IPS-NIHi7 (cell line): ENCODE measurements around the gene PHF23.
A peak's percentile ranks its signal among the peaks of the same experiment; 100 is the strongest.

Source experiments
- DNase-seq: peaks from one replicate; pipeline ENCODE4 v3.0.0; 2012; ENCODE audit warnings: mixed read lengths; ENCODE audit errors: extremely low spot score

PHF23 gene

DNA sequence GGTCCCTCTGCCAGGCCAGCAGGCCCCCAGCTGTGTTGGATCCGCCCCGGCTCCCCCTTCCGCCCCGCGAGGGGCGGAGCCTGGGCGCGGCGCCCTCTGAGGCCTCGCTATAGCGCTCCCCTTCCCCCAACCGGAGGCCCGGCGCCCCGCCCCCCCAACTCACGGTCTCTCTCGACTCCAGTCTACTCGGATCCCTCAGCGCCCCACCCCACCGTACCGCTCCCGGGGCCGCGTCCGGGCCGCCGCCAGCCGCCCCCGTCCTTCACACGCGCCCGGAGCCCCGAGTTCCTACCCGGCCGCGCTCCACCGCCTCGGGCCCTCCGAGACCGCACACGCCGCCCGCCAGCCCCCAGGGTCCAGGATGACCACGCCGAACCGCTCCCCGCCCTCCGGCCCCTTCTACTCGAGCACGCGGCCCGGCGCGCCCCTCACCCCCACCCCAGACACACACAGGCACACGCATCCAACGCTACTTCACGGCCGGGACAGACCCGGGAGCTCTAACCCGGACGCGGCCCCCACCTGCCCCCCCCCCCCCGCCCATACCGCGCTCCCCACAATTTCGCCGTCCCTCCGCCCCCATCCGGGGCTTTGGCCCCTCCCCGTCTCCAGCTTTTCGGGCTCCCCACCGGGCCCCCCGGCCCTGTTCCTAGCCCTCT, 1.4 kb downstream of the PHF23 start:
- peak; percentile 79 for DNase-seq

DNA sequence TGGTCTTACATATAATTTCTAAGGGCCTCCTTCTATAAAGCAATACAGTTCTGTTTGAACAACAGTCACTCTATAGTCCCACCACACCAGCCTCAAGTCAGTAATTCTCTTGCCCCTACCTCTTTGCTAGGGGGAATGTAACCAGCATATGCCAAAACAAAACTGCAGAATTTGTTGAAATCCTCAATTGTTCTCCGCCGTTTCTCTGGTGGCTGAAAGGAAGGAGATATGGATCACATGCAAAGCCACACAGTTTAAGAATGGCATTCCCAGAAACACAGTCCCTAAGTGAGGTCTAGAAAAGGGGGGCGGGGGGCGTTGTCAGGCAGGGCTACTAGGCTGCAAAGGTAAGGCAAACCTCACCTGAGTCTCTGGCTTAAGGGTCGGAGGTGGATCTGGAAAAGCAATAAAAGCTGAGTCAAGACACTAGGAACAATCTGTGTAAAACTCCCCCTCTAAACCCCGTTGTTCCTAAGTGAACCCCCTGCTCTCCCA, 1.9 kb downstream of the PHF23 start:
- DNase-seq, result no peak

DNA sequence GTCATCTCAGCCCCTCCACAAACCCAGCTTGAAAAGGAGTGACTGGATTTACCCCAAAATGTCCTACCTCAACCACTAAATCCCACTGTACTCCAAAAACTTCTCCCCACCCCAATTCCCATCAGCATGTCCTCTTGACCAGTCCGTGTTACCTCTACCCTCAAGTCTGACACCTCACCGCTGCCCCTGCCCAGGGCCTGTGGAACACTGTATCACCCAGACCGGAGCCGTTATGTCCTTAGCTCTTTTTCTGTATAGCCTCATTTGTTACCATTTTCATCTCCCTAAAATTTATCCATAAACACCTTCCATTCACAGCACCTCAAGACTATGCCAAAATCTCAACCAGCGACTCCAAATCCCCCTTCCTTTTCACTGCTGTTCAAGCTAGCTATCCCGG, 2.4 kb downstream of the PHF23 start:
- DNase-seq, result no peak

DNA sequence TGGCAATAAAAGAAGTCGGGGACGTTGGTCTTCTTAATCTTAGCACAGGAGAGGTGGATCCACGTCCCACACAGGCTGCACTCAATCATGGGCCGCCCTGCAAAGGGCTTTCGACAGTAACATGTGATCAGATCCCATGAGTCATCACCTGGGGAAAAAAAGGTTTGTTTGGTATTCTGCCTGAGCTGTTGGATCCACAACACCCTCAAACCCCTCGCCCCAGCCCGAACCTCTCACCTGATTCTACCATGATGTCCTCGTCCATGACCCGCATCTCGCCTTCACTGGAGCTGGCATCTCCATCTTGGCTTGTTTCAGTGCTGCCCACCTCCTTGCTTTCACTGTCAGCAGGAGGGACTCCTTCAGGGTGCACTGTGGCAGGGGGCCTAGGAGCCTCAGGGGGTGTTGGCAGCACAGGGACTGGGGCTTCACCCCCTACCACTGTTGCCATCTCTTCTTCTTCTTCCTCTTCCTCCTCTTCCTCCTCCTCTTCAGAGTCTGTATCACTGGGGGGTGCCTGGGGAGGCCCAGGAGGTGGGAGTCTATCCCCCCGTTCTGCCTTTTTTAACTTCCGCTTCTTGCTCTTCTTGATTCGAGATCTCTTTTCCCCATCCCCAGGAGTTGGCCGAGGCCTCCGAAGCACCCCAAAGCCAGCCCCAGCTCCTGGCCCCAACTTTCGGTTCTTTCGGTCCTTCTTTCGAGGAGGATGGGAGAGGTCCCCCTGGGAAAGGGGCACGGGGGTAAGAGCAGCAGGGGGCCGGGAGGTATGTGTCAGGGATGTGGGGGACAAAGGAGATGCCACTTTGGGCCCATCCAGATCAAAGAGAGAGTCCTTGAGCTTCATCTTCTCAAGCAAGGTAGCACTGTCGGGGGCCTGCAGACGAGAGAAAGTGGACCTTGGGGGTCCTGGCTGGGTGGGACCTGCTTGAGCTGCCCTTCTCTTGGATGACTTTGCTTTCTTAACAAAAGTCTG, 3.3 kb downstream of the PHF23 start:
- DNase-seq, result no peak

DNA sequence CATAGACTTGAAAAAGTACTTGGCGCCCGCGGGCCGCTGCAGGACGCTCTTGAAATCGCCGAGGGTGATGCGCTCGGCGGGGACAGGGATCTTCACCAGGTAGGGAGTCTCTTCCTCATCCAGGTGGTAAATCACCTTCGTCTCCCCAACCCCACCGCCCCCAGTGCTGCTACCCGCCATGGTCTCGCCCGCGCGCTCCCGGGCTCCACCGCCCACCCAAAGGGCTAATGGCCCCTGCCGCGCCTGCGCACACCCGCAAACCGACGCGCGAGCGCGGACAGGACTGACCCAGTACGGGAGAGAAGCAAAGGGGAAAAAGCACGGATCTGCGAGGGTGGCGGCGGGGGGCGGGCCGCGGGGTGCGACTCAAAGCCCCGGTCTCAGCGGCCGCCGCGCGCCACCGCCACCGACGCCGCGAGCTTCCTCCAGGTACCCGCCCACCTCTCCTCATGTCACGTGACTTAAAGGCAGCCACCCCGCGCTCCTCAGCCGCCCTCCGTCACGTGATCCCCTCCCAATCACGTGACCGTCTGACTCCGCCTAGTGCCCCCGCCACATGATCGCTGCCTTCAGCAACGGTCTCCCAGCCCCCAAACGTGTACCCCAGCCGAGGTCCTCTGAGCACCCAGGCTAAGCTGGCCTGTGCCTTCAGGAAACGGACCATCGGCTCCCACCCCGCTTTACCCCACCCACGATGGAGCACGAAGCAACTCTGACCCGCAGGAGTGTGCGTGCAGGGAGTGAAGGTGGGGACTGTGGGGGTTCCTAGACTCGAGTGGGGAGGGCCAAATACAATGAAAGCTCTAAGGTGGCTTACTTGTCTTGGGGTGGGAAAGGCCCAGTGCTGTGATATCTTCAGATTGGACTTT, 4.9 kb downstream of the PHF23 start, which contains the start of gene DVL2:
Gene DVL2, minus strand, starts transcription at position 435 of the 869 bp plus-strand sequence. Its CDS starts 255 bp downstream, at position 180.
- peak; percentile 88 for DNase-seq

DNA sequence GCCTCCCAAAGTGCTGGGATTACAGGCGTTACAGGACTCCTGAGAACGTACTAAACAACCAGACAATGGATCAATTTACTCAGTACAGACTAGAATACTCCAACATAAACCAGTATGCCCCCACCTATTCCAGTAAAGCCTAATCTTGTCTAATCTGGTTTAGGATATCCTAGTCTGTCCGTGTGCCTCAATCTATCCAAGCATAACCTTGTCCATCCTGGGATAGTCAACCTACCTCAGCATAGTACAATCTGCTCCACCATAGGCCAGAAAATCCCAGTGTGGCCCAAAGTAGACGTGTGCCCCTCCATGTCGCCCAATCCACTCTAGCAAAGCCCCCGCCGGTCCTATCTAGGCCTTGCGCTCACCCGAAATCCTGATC, 5.6 kb downstream of the PHF23 start:
- no peak for DNase-seq

DNA sequence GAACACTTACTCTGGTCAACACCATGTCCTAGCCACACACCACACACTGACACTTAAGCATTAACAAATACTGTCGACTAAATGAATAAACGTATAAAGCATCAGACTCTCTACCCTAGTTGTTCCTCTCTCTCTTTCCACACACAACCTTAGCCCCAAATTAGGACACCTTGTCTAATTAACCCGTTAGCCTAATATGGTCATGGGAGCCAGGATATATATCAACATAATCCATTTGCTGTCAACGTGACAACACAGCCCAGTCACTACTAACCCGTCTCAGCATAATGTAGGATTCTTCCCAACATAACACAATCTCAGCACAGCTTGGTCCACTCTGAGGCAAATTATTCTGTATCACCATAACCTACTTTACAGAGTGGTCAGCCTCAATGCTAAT, 7.1 kb downstream of the PHF23 start:
- no peak for DNase-seq

DNA sequence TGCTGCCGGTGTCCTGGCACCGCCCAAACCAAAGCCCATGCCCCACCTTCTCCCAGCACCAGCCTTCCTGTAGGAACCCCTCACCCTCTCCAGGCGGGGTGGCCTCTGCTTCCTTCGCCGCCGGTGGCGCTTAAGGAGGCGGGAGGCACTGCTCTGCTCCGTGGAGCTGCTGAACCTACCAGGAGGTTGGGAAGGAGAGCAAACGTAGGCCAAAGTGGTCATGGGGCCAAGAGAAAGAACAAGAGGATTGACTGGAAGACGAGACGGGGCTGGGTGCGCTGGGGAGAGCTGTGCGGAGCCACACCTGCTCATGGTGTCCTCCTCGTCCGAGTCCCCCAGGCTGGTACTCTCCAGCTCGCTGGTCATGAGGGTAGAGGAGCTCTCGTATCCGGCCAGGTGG, 9.8 kb downstream of the PHF23 start:
- DNase-seq, result no peak

DNA sequence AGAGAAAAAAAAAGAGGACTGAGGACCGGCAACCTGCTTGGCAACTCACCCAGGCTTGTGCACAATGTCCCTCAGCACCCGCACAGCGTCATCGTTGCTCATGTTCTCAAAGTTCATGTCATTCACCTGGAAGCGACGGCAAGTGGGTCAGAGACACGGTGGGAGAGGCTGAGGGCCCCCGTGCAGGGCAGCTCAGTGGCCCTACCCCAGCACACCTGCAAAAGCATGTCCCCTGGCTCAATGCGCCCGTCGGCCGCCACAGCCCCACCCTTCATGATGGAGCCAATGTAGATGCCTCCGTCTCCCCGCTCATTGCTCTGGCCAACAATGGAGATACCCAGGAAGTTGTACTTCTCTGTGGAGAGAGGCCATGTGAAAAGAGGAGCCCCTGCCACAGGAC, 10.3 kb downstream of the PHF23 start:
- no peak for DNase-seq

DNA sequence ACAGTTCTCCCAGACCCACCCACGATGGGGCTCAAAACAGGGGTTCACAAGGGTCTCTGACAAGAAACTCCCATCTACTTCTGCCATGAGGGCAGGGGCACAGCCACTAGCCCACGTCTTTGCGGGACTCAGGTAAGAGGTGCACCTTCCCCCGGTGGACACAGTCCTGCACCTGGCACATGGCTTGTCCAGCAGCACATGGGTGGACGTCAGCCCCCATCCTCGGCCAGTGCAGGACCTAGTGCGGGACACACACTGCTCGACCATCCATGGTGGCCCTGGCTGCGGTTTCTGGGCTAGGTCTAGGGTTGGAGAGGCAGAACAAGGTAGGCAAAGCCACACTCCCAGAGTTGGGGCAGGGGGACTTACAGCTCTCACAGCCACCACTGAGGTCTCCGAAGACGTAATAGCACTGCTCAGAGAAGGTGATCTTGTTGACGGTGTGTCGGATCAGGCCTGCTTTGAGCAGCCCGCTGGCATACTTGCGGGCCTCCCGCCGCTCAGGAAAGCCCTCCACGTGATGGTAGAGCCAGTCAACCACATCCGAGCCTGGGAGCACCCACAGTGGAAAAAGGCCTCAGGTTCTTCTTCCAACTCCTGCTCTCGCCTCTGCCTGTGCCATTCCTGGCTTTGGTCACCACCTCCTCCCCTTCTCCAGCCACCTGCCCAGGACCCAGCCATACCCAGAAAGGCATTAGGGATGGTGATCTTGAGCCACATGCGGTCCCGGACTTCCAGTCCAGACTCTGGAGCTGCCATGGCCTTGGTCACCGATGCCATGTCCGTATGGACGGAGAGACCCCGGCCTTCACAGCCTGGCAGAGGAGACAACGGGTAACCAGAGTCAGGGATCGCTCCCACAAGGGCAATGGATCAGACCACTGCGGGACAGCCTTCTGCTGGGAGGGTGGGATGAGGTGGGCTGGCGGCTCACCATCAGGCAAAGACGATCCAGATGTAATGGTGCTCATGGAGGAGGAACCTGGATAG, 12.2 kb downstream of the PHF23 start:
- DNase-seq, result no peak

DNA sequence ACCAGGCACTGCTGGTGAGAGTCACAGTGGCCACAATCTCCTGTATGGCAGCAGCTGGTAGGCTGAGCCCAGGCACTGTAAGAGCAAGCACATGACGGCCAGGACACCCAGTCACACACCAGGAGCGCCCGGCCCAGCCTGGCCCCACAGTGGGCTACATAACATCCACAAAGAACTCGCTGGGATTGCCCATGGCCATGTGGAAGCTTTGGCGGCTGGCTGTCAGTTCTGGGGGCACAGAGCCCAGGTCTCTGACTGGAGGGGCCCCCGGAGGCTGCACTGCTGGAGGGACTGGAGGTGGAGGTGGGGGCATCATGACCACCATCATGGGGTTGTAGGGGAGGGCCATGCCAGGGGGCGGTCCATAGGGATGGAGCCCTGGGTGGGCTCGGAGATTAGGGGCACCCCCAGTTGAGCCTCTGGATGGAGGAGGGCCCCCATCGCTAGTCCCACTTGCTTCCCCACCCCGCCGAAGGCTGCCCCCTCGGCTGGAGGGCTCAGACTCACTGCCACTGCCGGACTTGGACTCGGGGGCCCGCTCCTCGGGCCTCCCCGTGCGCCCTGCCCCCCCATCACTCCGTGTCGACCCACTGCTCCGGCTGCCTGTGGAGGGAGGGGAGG, 13.4 kb downstream of the PHF23 start:
- no peak for DNase-seq

DNA sequence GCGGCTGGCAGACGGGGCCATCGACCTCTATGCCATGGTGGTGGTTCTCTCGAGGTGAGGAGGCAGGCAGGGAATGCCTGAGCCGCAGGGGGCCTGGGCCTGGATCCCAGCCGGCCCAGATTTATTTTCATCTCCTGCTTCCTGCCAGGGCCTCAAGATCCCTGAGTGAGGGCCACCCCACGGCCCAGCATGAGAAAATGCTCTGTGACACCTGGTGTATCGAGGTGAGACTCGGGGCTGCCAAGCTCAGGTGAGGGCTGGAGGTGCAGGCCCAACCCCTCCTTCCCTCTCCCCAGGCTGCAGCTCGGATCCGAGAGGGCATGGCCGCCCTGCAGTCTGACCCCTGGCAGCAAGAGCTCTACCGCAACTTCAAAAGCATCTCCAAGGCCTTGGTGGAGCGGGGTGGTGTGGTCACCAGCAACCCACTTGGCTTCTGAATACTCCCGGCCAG, 14.6 kb downstream of the PHF23 start:
- no peak for DNase-seq

DNA sequence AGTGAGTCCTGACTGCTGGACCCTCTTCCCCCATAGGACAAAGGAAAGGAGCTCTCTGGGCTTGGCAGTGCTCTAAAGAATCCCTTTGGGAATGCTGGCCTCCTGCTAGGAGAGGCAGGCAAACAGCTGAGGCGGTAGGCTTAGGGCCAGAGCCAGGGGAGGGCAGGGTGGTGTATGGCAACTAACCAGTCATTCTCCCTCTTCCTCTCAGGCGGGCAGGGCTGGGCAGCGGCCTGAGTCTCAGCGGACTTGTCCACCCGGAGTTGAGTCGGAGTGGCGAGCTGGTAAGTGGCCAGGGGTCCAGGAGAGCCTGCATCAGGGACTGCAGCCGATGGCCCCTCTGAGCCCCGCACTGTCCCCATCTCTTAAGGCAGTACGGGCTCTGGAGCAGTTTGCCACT, 15.1 kb downstream of the PHF23 start:
- DNase-seq, result no peak

DNA sequence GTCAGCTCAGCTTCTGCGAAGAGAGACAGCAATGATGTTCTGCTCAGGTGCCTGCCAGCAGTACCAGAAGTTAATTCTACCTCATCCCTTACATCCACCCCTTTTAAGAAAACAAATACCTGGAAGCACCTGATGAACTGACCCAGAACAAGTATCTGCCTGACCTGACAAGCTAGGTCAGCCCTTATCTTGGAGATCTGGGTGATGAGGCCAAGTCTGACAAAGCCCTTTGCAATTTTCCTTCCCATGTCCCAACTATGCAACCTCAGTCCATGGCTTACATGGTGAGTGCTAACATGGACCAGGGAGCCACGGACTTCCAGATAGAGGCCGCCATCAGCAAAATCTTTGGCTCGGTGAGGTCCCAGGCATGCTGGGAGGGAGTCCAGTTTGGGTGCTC, 15.9 kb downstream of the PHF23 start:
- DNase-seq, result no peak

DNA sequence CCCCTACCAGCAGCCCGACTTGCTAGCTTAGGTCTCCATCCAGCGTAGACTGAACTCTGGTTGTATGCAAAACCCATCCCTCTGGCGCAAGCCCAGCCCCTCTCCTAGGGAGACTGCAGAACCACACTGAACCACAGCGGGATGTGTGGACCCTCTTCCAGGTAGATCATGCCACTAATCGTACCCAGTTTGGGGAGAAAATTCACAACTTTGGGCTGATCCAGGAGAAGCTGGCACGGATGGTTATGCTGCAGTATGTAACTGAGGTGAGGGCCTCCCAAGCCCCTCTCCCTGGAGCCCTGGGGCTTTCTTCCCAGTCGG, 16.3 kb downstream of the PHF23 start:
- DNase-seq, result no peak

DNA sequence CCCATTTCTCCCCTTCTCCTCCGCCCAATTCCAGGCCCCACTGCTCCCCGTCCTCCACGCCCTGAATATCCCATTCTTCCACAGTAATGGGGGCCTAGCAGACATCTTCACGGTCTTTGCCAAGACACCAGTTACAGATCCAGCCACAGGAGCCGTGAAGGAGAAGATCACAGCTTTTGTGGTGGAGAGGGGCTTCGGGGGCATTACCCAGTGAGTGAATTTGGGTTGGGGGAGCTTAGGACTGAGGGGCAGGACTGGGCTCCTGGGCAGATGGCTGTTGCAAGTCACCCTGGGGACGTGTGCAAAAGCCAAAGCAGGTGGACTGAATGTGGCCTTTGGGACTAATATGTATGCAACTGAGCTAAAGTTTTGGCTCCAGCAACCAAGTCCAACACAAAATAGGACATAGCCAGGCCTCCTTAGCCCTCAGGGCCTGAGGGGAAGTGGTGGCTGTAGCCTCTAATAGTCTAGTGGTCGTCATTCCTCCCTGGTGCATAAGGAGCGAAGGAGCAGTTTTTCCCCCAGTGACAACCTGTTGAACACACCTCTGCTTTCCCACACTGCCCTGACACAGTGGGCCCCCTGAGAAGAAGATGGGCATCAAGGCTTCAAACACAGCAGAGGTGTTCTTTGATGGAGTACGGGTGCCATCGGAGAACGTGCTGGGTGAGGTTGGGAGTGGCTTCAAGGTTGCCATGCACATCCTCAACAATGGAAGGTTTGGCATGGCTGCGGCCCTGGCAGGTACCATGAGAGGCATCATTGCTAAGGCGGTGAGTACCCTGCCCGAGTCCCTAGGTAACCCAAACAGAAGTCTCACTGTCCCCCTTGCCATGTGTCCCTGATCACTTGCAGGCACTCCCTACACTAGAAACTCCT, 16.9 kb downstream of the PHF23 start:
- no peak for DNase-seq

DNA sequence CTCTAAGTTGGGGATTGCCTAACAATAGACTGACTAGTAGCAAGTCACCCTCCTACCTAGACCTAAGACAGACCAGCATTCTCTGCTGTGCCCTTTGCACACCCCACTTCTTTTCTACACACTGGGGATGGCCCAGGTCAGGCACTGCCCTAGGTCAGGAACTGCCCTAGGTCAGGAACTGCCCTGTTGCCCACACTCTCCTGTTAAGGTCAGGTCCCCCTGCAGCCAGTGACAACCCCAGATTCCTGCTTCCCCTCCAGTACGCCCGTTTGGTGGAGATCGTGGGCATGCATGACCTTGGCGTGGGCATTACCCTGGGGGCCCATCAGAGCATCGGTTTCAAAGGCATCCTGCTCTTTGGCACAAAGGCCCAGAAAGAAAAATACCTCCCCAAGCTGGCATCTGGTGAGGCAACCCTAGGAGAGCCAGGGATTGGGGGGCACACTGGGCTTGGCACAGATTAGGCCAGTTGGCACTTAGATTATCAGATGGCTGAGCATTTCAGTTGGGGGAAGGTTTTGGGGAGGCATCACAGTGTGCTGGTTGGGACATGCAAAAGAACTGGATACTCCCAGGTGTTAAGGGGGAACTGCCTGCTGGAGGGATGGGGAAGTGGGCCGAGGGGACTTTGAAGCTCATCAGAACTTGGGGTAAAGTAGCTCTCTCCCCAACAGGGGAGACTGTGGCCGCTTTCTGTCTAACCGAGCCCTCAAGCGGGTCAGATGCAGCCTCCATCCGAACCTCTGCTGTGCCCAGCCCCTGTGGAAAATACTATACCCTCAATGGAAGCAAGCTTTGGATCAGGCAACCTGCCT, 17.8 kb downstream of the PHF23 start:
- no peak for DNase-seq

DNA sequence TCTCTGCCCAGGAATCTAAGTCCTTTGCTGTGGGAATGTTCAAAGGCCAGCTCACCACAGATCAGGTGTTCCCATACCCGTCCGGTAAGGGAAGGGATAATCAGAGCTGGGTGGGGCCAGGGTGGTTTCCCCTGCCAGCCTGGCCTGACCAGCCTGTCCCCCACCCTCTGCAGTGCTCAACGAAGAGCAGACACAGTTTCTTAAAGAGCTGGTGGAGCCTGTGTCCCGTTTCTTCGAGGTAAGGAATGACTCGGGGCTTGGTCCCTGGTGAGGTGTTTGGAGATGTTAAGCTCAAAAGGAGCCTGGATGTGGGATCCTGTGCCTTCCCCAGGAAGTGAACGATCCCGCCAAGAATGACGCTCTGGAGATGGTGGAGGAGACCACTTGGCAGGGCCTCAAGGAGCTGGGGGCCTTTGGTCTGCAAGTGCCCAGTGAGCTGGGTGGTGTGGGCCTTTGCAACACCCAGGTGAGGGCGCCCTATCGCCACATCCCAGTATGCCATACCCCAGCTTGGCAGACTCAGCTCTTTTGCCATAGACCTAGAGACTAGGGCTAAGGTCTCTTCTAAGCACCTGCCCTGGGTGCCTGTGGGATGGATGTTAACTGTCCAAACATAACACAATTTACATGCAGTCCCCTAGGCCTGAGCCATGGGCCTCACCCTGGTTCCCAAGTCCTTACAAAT, 18.5 kb downstream of the PHF23 start:
- DNase-seq, result no peak
